Measurements from ENCODE around the gene NRDE2.

NRDE2 gene

DNA sequence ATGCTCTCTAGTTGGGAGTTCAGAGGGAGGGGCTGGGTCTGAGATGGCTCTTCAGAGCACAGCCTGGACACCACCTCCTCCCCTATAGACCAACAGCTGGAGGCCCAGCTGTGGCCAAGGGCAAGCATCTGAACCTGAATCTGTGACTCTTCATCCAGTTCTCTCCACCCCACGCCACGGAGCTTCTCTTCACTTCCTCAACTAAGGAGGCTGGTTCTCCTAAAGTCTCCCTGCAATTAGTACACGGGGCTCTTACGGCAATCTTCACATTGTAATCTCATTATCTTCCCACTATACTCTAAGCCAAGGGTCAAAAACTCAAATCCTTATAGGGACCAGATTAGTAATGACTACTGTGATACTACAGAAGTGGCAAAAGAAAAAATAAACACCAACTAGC lies 9.8 kb downstream of the NRDE2 start:
- no peak for DNase-seq (ENCODE audit: low read depth)
- H3K4me3 ChIP-seq (ENCODE audit: low read length) = no peak overlapping the region
- TF ChIP-seq, protein P1, sequence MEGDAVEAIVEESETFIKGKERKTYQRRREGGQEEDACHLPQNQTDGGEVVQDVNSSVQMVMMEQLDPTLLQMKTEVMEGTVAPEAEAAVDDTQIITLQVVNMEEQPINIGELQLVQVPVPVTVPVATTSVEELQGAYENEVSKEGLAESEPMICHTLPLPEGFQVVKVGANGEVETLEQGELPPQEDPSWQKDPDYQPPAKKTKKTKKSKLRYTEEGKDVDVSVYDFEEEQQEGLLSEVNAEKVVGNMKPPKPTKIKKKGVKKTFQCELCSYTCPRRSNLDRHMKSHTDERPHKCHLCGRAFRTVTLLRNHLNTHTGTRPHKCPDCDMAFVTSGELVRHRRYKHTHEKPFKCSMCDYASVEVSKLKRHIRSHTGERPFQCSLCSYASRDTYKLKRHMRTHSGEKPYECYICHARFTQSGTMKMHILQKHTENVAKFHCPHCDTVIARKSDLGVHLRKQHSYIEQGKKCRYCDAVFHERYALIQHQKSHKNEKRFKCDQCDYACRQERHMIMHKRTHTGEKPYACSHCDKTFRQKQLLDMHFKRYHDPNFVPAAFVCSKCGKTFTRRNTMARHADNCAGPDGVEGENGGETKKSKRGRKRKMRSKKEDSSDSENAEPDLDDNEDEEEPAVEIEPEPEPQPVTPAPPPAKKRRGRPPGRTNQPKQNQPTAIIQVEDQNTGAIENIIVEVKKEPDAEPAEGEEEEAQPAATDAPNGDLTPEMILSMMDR (conservative IDR thresholded peaks at IDR 0.05; ENCODE audit: low read depth, low read length) = no peak

DNA sequence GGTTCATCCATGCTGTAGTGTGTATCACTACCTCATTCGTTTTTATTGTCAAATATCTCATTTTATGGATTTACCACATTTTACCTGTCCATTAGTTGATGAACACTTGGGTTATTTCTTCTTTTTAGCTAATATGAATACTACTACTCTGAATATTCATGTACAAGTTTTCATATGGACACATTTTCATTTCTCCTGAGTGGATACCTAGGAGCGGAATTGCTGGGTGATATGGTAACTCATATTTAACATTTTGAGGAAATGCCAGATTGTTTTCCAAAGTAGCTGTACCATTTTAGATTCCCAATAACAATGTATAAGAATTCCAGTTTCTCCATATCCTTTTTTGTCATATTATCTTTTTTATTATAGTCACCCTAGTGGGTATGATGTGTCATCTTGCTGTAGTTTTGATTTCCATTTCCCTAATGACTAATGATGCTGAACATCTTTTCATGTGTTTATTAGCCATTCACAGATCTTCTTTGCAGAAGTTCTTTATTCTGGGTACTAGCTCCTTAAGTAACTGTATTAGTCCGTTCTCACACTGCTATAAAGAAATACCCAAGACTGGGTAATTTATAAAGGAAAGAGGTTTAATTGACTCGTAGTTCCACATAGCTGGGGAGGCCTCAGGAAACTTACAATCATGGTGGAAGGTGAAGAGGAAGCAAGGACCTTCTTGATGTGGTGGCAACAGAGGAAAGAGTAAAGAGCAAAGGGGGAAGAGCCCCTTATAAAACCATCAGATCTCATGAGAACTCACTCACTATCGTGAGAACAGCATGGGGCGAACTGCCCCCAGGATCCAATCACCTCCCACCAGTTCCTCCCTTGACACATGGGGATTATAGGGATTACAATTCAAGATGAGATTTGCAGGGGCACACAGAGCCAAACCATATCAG lies 11.9 kb downstream of the NRDE2 start:
- TF ChIP-seq, protein P1 (conservative IDR thresholded peaks at IDR 0.05; ENCODE audit: low read depth, low read length) = no peak
- no peak overlapping the region for H3K4me3 ChIP-seq (ENCODE audit: low read length)
- DNase-seq (ENCODE audit: low read depth) = no peak

DNA sequence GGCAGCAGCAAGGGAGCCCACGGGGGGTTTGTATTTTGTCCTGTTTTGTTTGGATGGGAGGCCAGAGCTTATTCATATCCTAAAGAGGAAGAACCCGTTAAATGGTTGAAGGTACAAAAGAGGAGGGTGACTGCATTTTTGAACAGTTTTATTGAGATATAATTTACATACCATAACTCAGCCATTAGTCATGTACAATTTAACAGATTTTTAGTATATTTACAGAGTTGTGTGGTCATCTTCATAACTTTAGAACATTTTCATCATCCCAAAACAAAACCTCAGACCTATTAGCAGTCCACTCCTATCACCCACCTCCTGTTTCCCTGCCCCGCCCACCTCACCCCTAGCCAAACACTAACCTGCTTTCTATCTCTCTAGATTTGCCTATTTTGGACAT lies 12.6 kb downstream of the NRDE2 start:
- H3K4me3 ChIP-seq (ENCODE audit: low read length) = no peak overlapping the region
- no peak for DNase-seq (ENCODE audit: low read depth)
- TF ChIP-seq, protein P1 (conservative IDR thresholded peaks at IDR 0.05; ENCODE audit: low read depth, low read length) = no peak

DNA sequence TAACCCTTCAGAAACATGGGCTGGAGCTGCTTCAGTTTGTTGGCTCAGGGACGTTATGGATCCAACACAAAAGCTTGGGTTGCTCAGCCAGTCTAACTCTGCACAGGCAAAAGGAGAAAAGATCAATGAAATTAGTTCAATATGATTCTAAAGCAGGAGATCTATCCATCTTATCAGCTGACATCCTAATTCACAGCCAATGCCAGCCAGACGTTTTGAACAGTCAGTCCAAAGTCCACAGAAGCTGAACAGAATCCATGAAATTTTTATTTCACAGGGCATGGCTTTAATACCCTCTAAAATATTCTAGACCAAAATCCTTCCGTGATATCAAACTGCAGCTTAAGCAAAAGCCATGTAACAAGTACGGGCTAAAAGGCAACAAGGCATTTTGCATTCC lies 13.7 kb downstream of the NRDE2 start:
- H3K4me3 ChIP-seq (ENCODE audit: low read length) = no peak overlapping the region
- TF ChIP-seq, protein P1 (conservative IDR thresholded peaks at IDR 0.05; ENCODE audit: low read depth, low read length) = no peak
- DNase-seq (ENCODE audit: low read depth) = no peak

DNA sequence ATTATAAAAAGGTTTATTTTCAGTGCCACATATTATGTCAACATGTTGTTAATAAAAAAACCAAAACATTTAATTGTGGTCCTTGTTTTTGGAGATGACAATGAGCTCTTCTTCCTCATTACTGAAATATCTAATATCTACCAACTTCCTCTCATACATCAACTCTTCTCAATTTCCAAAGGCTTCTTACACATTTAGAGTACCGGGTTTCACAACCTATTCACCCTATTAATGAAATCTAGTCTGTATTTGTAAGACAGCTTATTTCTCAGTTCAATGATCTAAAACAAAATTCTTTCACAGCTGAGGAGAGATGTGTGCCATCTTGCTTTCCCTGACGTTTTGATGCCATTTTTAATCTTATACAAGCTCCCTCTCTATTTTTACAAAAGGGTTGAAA lies 14.5 kb downstream of the NRDE2 start:
- H3K4me3 ChIP-seq (ENCODE audit: low read length) = no peak overlapping the region
- TF ChIP-seq, protein P1 (conservative IDR thresholded peaks at IDR 0.05; ENCODE audit: low read depth, low read length) = no peak
- no peak for DNase-seq (ENCODE audit: low read depth)

DNA sequence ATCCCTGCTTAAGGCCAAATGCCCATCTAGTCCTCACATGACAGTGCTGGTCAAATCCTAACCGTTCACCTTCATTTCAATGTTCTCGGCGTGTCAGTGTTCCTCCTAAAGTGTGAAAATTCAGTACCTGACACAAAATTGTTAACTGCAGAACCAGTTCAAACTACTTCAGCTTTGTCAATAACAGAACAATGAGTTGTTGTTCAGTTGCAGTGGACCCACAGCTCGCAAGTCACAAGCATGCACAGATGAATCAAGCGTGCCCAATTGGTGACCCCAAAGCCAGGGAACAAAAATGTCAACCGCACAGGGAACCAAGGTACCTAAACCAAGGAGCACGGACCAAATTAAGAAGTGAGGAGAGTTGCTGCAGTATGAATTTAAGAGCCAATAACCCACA lies 23.2 kb downstream of the NRDE2 start:
- H3K4me3 ChIP-seq (ENCODE audit: low read length) = no peak overlapping the region
- DNase-seq (ENCODE audit: low read depth) = no peak
- TF ChIP-seq, protein P1 (conservative IDR thresholded peaks at IDR 0.05; ENCODE audit: low read depth, low read length) = no peak

DNA sequence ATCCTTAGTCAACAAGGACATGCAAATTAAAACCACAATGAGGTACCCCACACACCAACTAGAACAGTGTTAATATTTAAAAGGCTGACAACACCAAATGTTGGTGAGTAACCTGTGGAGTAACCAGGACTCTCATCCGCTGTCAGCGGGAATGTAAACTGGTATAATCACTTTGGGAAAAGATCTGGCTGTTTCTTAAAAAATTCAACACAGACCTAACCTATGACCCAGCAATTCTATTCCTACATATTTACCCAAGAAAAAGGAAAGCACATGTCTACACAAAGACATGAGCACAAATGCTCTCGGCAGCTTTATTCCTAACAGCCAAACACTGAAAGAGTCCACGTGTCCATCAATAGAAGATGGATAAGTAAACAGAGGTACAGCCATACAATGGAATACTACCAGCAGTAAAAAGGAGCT lies 26.6 kb downstream of the NRDE2 start:
- TF ChIP-seq, protein P1 (conservative IDR thresholded peaks at IDR 0.05; ENCODE audit: low read depth, low read length) = no peak
- no peak overlapping the region for H3K4me3 ChIP-seq (ENCODE audit: low read length)
- DNase-seq (ENCODE audit: low read depth) = no peak
